Measurements from ENCODE around the gene NCAPG2. TPM values are rescaled to one million over a fixed set of nuclear protein-coding genes. Genes with fewer than 3 reads are reported as not detected.
"Not testable (repeated sequence)": the region's sequence is repeated elsewhere in the genome, so short reads cannot be mapped to it uniquely, and the experiment has no call there.

Gene NCAPG2
- total and polyA plus RNA-seq, 10 of the 15 experiments (the other 5 are each of a cell fraction or from before 2014, with no cell fraction given): 11.2 to 78.2 (median 49.2) TPM

- TF ChIP-seq E4F1 (IDR thresholded peaks at IDR 0.05; ENCODE audit: borderline replicate concordance, partially characterized antibody) (no peak), ETV6 (conservative IDR thresholded peaks at IDR 0.05 in 1 of 2, IDR thresholded peaks at IDR 0.05 in 1 of 2; ENCODE audit: borderline replicate concordance in 1 of 2, low read depth in 1 of 2) (no peak), NBN (IDR thresholded peaks at IDR 0.05) (no peak), ZBTB33 (IDR thresholded peaks at IDR 0.05) (no peak), USF1 (IDR thresholded peaks at IDR 0.05; ENCODE audit: borderline replicate concordance, extremely low read length, insufficient read depth, low read depth, low read length) (no peak), CEBPZ (IDR thresholded peaks at IDR 0.05; ENCODE audit: low read depth, low read length) (no peak), EED (IDR thresholded peaks at IDR 0.05; ENCODE audit: low read depth) (no peak)
These were observed 31.6 kb downstream of the NCAPG2 start (continued) for GRCh38 chr7:158672975-158673374.

GRCh38 chr7:158668086-158668485 lies 36.5 kb downstream of the NCAPG2 start:
- ATAC-seq; H3K4me2 ChIP-seq (ENCODE audit: control insufficient read depth, insufficient read depth); DNase-seq (ENCODE audit: low read depth, low spot score); H3K27ac ChIP-seq (ENCODE audit: control insufficient read depth, insufficient read depth); BruUV-seq (replicated peaks); H3K27me3 ChIP-seq (replicated peaks in 1 of 2; ENCODE audit: control insufficient read depth in 2 of 2, insufficient read depth in 2 of 2, low read length in 1 of 2); H3K9me3 ChIP-seq (replicated peaks; ENCODE audit: control insufficient read depth, insufficient read depth, low read length); H3K4me1 ChIP-seq (ENCODE audit: control insufficient read depth, insufficient read depth, low read length); in situ Hi-C loops (cut with MboI); FAIRE-seq; RAD21 ChIA-PET (ENCODE audit: unreplicated experiment); H3K36me3 ChIP-seq (ENCODE audit: control insufficient read depth in 2 of 2, insufficient read depth in 2 of 2, low read length in 1 of 2); H4K20me1 ChIP-seq (ENCODE audit: control insufficient read depth, insufficient read depth); CTCF ChIA-PET; H3K4me3 ChIP-seq; intact Hi-C loops (cut with micrococcal nuclease; ENCODE audit: unreplicated experiment); H3K9ac ChIP-seq (ENCODE audit: control insufficient read depth, insufficient read depth, low read length); H3K79me2 ChIP-seq (ENCODE audit: control insufficient read depth, insufficient read depth, low read length); POLR2A ChIA-PET; H2AFZ ChIP-seq (ENCODE audit: control insufficient read depth, low read depth, low read length); SMC1A ChIA-PET (ENCODE audit: uncharacterized antibody, unreplicated experiment): not testable (repeated sequence)
- WGBS (ENCODE audit: insufficient coverage, insufficient replicate concordance, low lambda C conversion rate, missing lambda C conversion rate): 98% methylated on average over 4 of the region's 8 CpGs
